Forelimb muscle (tissue), 1 donor: Measurements from ENCODE around the gene TXNDC15. TPM values are rescaled to one million over a fixed set of nuclear protein-coding genes. Genes with fewer than 3 reads are reported as not detected.

Experiments used
- DNase-seq: peaks from one replicate; pipeline ENCODE4 v3.0.0-alpha.2; 2013; ENCODE audit warnings: low read depth
- polyA plus RNA-seq: library from polyadenylated mRNA; unstranded; fragments of 120-200 nt; gene quantifications from one replicate; pipeline ENCODE4 v1.2.1, GENCODE V29; 2013; ENCODE audit not compliant: insufficient read length

TXNDC15 gene
- polyA plus RNA-seq, 1 donor: 68.1 TPM

DNA sequence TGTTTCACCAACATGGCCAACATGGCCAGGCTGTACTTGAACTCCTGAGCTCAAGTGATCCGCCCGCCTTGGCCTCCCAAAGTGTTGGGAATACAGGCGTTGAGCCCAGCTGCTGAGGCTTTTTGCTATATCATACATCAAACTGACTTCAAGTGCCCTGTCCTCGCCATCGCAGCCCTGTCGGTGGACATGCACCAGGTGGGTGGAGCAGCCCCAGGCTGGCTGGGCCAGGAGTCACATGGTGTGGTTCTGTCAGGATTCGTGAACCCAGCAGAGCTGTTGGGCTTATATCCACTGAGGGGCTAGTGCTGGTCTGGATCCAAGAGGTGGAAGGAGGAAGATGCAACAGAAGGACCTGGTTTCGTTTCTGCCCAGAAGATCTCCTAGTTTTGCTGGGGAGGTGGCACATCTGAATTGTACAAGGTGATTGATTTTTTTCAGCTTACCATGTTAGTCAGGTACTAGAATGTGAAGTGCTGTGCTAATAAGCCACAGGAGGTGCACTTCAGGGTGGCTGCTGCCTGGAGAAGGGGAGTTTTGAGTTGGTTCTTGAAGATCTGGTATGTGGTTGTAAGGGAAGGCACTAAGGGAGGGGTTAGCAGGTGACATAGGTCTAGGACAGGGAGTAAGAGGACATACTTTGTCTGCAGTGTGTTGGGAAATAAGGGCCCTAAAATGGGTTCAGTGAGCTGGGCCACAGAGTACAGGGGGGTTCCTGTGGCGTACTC, 46.8 kb downstream of the TXNDC15 start:
- no peak for DNase-seq

- DNase-seq: no peak
Observed at GRCh38 chr5:134932508-134932907, 58.3 kb downstream of the TXNDC15 start.

- DNase-seq: no peak
Observed at GRCh38 chr5:134934202-134934601, 60.0 kb downstream of the TXNDC15 start.

GRCh38 chr5:134935711-134936602, 61.8 kb downstream of the TXNDC15 start:
- DNase-seq: no peak

- no peak for DNase-seq
Observed at GRCh38 chr5:134937526-134937925, 63.4 kb downstream of the TXNDC15 start.

DNA sequence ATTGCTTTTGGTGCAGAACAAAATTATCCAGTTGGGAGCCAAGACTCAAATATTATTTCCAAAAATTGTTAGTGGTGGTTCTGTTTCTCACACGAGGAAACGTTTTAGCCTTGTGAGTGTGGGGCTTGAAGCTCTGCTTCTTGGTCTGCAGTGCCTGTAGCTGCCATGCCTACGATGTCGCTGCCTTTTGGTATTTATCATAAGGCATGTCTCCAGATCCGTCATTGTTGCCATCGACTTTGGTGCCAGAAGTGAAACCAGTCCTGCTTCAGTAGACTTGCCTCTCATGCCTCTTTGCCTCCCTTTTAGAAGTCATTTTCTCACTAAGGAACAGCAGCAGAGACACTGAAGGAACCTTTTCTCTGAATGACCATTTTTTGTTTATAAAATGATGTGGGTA, 63.9 kb downstream of the TXNDC15 start:
- DNase-seq: no peak

GRCh38 chr5:134939500-134939899, 65.3 kb downstream of the TXNDC15 start:
- no peak for DNase-seq

- no peak for DNase-seq
Observed at GRCh38 chr5:134943547-134943946, 69.4 kb downstream of the TXNDC15 start.

- no peak for DNase-seq
Observed at GRCh38 chr5:134944630-134945029, 70.5 kb downstream of the TXNDC15 start.

DNA sequence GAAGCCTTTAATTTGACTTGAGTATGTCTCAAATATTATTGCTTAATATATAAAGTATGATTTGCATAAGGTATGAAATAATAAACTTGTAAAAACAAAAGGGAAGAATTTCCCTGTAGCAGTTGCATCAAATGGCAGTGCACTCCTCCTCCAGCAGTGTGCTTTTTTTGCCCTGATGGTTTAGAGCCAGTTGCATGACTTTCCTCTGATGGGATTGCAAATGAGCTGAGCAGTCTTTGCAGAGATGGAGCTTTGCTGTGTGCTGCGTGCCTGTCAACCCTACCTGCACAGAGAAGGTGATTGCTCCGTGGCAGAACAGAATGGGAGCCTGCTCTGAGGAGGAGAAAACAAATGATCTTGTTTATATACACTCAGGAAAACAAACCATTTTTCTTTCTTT, 70.9 kb downstream of the TXNDC15 start:
- DNase-seq: no peak

DNA sequence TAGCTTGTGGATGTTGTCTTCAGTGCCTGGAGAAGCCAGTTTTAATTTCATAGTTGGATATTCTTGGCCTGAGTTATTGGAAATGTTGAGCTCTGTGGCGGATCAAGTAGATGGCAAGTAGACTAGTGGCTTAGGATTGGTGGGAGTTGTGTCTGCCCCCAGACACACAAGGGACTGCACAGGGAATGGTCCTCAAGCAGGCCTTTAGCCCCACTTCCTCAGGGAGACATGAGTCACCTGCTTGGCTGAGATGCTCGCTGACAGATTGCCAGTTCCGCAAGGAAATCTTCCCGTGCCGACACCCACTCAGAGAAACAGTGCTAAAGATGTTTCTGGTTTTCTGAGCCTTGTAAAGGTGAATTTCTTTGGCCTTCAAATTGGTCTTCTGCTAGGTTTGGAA, 74.7 kb downstream of the TXNDC15 start:
- no peak for DNase-seq

DNA sequence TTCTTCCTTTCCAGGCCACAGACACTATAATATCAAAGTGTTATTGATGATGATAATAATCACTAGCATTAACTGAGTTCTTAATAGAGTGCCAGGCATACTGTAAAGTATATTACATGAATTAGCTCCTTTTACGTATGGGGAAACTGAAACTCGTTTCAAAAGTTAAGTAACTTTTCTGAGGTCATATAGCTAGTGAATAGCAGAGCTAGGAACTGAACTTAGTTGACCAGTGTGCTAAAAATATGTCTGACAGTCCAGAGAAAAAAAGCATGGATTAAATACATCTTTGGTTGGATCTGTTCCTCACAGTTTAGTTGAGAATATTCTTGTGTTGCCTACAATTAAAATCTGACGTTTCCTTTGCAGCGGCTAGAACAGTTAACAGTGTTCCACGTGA, 75.1 kb downstream of the TXNDC15 start:
- no peak for DNase-seq

Other genes starting within 250 kb of the TXNDC15 start
- gene SAR1B, start 241.5 kb upstream of the TXNDC15 start, polyA plus RNA-seq: 39.6 TPM
- gene SEC24A, start 225.6 kb upstream of the TXNDC15 start, polyA plus RNA-seq: 17.0 TPM
- gene CAMLG, start 135.8 kb upstream of the TXNDC15 start, polyA plus RNA-seq: 48.7 TPM
- 58.0 TPM for gene DDX46, start 115.6 kb upstream of the TXNDC15 start, polyA plus RNA-seq
- 70.3 TPM for gene C5orf24, start 28.4 kb upstream of the TXNDC15 start, polyA plus RNA-seq
- gene PCBD2, start 30.8 kb downstream of the TXNDC15 start, polyA plus RNA-seq: 10.2 TPM
- 0.87 TPM for gene CATSPER3, start 93.5 kb downstream of the TXNDC15 start, polyA plus RNA-seq
- 17.8 TPM for gene PITX1, start 159.9 kb downstream of the TXNDC15 start, polyA plus RNA-seq